Activated CD8-positive, alpha-beta memory T cell treated with anti-CD3 and anti-CD28 coated beads, Interleukin-2, amount 50 U/mL, for 4 hours (primary cell): Measurements from ENCODE around the gene NOX4.
"Not testable (repeated sequence)": the region's sequence is repeated elsewhere in the genome, so short reads cannot be mapped to it uniquely, and the experiment has no call there.

Experiments
- DNase-seq: peaks from one replicate; pipeline ENCODE4 v3.0.0-alpha.2; 2020

NOX4 gene

GRCh38 chr11:89378986-89379385, 112.2 kb downstream of the NOX4 start:
- DNase-seq: not testable (repeated sequence)

- DNase-seq: not testable (repeated sequence)
Observed at GRCh38 chr11:89369356-89369755, 121.8 kb downstream of the NOX4 start.

- not testable (repeated sequence) for DNase-seq
Observed at GRCh38 chr11:89364856-89365255, 126.3 kb downstream of the NOX4 start.

- DNase-seq: no peak
Observed at GRCh38 chr11:89361734-89362133, 129.4 kb downstream of the NOX4 start.

DNA sequence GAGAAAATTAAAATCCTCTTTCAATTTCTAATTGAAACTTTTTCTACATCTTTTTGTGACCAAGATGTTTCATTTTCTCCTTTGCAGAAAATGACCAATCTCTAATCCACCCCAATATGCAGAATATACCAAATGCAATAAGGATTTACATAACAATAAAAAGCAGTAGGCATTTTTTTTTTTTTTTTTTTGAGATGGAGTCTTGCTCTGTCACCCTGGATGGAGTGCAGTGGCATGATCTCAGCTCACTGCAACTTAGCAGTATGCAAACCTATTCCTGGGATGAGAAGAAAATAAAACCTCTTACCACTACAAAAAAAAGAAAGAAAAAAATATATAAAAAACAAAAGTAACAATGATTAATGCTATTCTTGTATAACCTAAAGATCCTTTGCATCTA, 132.0 kb downstream of the NOX4 start:
- not testable (repeated sequence) for DNase-seq

DNA sequence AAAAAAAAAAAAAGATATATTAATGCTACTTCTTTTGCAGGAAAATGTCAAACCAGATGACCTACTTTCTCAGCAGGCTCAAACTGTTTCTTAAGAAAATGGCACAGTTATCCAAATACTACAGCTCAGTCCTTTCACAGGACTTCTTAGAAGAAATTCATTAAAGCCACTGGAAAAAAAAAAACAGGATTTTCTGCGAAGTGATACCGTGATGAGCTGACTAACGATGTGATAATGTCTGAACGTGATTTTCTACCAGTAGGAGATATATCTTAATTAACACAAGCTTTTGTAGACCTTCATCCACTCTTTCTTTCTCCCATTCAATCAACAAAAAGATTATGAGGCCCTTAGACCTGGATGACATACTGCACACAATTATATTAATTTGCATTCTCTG, 132.4 kb downstream of the NOX4 start:
- DNase-seq: no peak

DNA sequence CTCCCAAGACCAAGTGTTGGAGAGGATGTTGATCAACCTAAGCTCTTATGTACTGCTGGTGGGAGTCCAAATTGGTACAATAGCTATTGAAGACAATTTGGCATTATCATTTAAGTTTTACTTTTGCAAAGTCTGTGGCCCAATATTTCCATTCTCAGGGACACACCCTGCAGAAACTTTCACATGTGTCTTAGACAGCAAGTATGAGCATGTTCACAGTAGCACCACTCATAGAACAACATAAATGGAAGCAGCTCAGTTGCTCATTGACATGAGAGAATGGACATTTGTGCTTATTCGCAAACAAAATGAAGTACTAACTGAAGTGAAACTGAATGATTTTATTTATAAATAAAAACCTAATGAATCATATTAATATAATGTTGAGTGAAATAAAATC, 135.5 kb downstream of the NOX4 start:
- DNase-seq: no peak

DNA sequence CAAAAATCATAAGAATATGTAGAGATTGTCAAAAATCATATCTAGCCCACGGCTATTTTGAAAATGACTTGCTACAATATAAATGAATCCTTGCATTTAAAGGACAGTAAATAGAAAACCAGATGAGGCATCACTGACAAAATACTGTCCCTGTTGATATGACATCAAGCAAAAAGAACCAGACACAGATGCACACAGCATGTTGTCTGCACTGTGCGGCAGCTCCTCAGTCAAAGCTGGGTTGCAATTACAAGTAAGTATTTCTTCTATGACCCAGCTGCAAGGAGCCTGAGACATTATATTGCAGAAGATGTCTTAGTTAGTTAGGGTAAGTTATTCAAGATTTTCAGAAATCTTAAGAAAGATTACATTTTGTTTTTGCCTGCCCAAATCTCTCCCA, 136.7 kb downstream of the NOX4 start:
- not testable (repeated sequence) for DNase-seq

GRCh38 chr11:89347071-89347470, 144.1 kb downstream of the NOX4 start:
- no peak for DNase-seq

- no peak for DNase-seq
Observed at GRCh38 chr11:89346601-89347000, 144.6 kb downstream of the NOX4 start.

DNA sequence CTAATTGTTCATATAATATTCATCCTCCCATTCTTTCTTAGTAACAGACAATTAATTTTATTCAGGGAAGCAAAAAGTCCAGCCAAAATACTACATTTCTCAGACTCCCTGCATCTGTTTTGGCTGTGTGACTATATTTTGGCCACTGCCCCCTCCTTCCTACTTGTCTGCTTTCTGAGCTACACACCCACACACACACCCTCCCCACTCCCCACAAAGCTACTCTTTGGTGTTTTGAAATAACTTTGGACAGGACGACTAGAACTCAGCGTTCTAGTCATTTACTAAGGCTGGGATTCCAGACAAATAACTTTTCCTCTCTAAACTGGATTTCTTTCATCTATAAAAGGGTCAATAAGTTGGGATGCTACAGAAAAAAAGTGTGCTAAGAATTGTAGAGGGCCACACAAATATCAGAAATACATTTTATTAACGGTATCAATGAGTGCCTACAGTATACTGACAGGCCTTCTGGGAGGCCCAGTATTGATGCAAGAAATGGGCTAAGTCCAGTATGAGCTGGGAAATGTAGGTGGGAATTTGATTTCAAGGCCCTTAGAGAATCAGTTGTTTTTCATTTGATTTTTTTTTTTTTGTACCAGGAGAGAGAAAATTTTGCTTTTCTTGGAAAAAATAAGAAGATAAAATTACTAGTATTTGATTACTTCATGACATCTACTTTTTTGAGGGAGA, 148.1 kb downstream of the NOX4 start:
- DNase-seq: not testable (repeated sequence)

DNA sequence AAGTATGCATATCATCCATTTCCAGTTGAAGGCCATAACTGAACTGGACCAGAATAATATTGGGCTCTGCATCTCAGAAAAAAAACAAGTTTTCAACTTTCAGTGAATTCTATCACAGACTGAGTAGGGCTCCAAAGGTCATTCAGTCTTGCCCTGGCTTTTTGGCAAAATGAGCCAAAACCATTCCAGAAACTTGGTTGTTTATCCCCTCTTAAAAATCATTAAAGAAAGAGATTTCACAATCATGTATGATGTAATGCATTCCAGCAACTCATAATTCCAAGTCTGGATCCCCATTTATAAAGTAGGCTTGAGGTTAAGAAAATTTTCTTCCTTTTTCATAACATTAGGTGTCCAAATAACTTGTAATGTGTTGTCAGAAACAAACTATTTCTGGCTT, 150.7 kb downstream of the NOX4 start:
- not testable (repeated sequence) for DNase-seq

GRCh38 chr11:89338073-89338472, 153.1 kb downstream of the NOX4 start:
- not testable (repeated sequence) for DNase-seq

DNA sequence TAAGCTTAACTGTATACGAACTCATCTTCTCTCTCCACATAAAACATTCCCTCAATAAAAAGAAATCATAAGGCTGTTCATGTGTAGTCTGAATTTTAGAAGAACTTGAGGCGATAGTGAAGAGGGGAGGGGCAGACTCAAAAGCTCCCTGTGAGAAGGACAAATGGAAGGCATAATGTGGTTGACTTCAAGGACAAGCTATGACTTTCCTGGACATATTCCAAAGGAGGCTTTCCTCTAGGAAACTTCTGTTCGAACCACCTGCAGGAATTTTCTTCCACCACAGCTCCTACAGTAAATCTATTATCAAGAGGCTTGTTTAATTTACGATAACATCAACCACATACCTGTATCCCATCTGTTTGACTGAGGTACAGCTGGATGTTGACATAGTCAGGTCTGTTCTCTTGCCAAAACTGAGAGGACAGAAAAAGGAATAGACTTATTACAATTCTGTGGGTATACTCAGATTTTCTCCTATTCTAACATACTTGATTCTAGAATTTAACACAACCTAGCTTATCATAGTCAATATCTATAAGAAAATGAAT, 154.0 kb downstream of the NOX4 start:
- DNase-seq: not testable (repeated sequence)

DNA sequence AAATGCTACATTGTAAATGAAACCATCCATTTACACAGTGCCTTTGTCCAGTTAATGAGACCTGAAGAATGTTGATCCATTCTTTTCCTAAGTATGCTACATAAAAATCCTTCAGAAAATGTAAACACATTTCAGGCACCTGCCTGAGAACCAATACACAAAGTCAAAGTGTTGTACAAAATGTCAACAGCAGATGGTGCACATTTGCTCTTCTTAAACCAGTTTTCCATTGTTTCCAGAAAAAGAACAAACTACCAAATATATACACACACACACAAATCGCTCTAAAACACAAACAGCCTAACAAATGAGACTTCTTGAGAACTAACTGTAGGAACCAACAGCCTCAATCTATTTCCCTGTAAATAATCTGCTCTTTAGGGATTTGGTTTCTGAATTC, 157.5 kb downstream of the NOX4 start:
- DNase-seq: not testable (repeated sequence)

DNA sequence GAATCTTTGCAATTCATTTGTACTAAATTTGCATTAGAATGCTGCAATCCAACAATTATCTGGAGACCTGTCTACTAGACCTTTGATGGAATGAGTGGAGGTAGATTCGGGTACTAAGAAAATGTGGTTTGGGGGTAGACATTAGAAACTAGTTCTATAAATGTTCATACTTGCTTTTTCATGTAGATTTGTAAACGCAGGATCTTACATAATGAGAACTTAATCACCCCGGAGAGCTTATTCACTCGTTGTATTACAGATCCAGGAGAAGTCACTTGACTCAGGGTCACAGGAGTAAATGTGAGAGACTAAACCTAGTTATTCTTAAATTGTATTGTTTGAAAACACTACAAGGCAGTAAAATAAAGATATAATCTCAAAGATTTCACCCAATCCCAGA, 159.2 kb downstream of the NOX4 start:
- DNase-seq: not testable (repeated sequence)

DNA sequence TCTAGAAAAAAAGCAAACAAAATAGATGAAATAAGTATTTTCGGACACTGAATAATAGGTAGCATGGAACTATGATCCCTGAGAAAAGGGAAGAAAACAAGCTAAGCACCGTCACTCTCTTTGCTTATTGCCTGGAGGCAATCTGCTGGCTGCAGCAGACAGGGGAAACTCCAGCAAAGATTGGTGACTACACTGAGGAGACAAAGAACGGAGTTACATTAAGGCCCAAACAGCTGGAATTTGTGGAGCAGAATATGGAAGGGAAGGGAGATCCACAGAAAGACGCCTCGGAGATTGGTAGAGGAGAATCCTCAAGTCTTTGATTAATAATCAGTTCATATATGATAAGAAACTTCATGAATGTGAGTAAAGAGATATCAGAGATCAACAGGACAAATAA, 163.3 kb downstream of the NOX4 start:
- DNase-seq: no peak

- DNase-seq: no peak
Observed at GRCh38 chr11:89321401-89321800, 169.8 kb downstream of the NOX4 start.

DNA sequence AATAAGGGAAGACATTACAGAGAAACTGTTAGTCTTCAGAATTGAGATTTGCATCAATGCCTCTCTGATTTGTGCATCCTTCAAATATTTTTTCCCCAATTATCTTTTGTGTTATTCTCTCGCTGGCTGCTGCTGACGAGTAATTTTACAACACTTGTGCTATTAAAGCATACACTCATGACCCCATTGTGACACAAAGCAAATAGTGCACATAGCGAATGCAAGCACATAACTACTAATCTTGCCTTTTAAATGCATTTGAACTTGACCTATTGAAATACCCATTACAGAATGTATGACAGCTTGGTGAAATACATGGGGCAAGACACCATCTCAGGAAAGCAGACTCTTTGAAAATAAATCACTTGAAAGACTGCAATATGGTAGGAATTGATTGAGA, 180.6 kb downstream of the NOX4 start:
- not testable (repeated sequence) for DNase-seq

- not testable (repeated sequence) for DNase-seq
Observed at GRCh38 chr11:89309321-89309985, 181.7 kb downstream of the NOX4 start.

- DNase-seq: not testable (repeated sequence)
Observed at GRCh38 chr11:89308272-89308671, 182.9 kb downstream of the NOX4 start.

DNA sequence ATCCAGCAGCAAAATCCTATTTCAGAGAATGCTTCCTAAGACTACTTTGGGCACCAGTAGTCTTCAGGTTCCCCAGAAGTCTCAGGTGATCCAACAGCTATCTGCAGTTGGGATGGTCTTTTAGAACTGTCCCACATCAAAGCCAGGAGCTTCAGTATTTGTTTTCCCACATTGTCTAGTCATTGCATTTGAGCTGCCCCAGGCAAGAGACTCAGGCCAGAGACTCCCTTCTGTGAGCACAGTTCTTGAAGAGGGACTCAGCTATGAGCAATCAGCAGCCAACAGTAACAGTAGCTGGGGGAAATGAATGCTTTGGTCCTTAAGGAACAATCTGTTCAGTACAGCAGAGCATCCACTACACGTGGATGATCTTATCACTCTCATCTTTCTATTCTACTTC, 188.1 kb downstream of the NOX4 start:
- DNase-seq: not testable (repeated sequence)

DNA sequence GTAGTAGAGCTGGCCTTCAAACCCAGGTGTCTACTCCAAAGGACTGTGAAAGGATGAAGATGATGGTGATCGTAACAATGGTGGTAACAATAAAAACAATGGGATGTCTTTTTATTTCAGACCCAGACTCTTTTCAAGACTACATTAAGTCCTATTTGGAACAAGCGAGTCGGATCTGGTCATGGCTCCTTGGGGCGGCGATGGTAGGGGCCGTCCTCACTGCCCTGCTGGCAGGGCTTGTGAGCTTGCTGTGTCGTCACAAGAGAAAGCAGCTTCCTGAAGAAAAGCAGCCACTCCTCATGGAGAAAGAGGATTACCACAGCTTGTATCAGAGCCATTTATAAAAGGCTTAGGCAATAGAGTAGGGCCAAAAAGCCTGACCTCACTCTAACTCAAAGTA, 196.2 kb downstream of the NOX4 start:
- not testable (repeated sequence) for DNase-seq

- DNase-seq: no peak
Observed at GRCh38 chr11:89293965-89294679, 197.1 kb downstream of the NOX4 start.
